GM23248 (cell line): Measurements from ENCODE around the gene FAM20C. TPM values are rescaled to one million over a fixed set of nuclear protein-coding genes. Genes with fewer than 3 reads are reported as not detected.

Experiments
- DNase-seq: peaks from one replicate; pipeline ENCODE4 v3.0.0-alpha.2; 2015
- H2AFZ ChIP-seq: fragments of 200-600 bp; sonication (generic); 2 replicates; pipeline ENCODE4 v1.6.1; 2016; ENCODE audit warnings: antibody characterized with exemption
- H3F3A ChIP-seq: fragments of 200-600 bp; sonication (generic); 2 replicates; pipeline ENCODE4 v1.6.1; 2016; ENCODE audit warnings: mild to moderate bottlenecking, antibody characterized with exemption, mixed run types; ENCODE audit not compliant: insufficient read depth
- H3K27ac ChIP-seq: fragments of 200-600 bp; sonication (generic); 2 replicates; pipeline ENCODE4 v1.5.1; 2016; ENCODE audit warnings: mild to moderate bottlenecking
- H3K27me3 ChIP-seq: fragments of 200-600 bp; sonication (generic); replicated peaks from 2 replicates; pipeline ENCODE4 v1.6.1; 2016; ENCODE audit warnings: mild to moderate bottlenecking; ENCODE audit not compliant: insufficient read depth
- H3K36me3 ChIP-seq: fragments of 200-600 bp; sonication (generic); 2 replicates; pipeline ENCODE4 v1.6.1; 2016; ENCODE audit warnings: low read depth, mild to moderate bottlenecking
- H3K4me1 ChIP-seq: fragments of 200-600 bp; sonication (generic); 2 replicates; pipeline ENCODE4 v1.6.1; 2016; ENCODE audit warnings: mild to moderate bottlenecking; ENCODE audit not compliant: insufficient read depth
- H3K4me2 ChIP-seq: fragments of 200-600 bp; sonication (generic); one replicate; pipeline ENCODE4 v1.6.1; 2016; ENCODE audit warnings: mild to moderate bottlenecking; ENCODE audit not compliant: unreplicated experiment
- H3K4me3 ChIP-seq: fragments of 200-600 bp; sonication (generic); 2 replicates; pipeline ENCODE4 v1.5.1; 2016; ENCODE audit warnings: mild to moderate bottlenecking
- H3K79me2 ChIP-seq: fragments of 200-600 bp; sonication (generic); 2 replicates; pipeline ENCODE4 v1.6.1; 2016; ENCODE audit warnings: mild to moderate bottlenecking; ENCODE audit not compliant: insufficient read depth
- H3K9ac ChIP-seq: fragments of 200-600 bp; sonication (generic); 2 replicates; pipeline ENCODE4 v1.6.1; 2016; ENCODE audit warnings: mild to moderate bottlenecking
- H3K9me2 ChIP-seq: fragments of 200-600 bp; sonication (generic); 2 replicates; pipeline ENCODE4 v1.6.1; 2016; ENCODE audit warnings: mixed run types, mild to moderate bottlenecking, moderate library complexity; ENCODE audit not compliant: insufficient read depth
- H3K9me3 ChIP-seq: fragments of 200-600 bp; sonication (generic); one replicate; pipeline ENCODE4 v1.6.1; 2017; ENCODE audit warnings: low read depth
- H4K20me1 ChIP-seq: fragments of 200-600 bp; sonication (generic); 2 replicates; pipeline ENCODE4 v1.6.0; 2016; ENCODE audit not compliant: insufficient read depth
- EZH2 ChIP-seq: fragments of 200-600 bp; sonication (generic); IDR thresholded peaks from 2 replicates; pipeline ENCODE4 v1.6.1; 2018; ENCODE audit warnings: antibody characterized with exemption, mild to moderate bottlenecking; ENCODE audit not compliant: insufficient read depth, poor library complexity, severe bottlenecking
- EZH2phosphoT487 ChIP-seq: fragments of 200-600 bp; sonication (generic); IDR thresholded peaks from 2 replicates; pipeline ENCODE4 v1.6.1; 2018; ENCODE audit warnings: antibody characterized with exemption, moderate library complexity, mild to moderate bottlenecking, low read depth; ENCODE audit not compliant: insufficient read depth
- WGBS, 2 experiments: methylation state at CpG; one replicate each; pipeline ENCODE4 v1.1.6; 2015 to 2017; ENCODE audit warnings: low lambda C conversion rate in 2 of 2, low coverage in 1 of 2; ENCODE audit errors: missing lambda C conversion rate in 2 of 2; 5-methylcytosine and 5-hydroxymethylcytosine counted together
- in situ Hi-C: fragments of 300-500 bp; cut with MboI; formaldehyde crosslinking; loops from 2 replicates; pipeline ENCODE4 v1.15.0; 2020
- polyA plus RNA-seq: library from polyadenylated mRNA; unstranded; fragments of >200 nt; fragmentation: Nextera tagmentation; extraction: Ambion mirVana; gene quantifications from 2 replicates; pipeline ENCODE4 v1.2.1, GENCODE V29; 2016
- total RNA-seq: library from RNA; depleted of rRNA; stranded (reverse); fragments of >200 nt; shearing (Covaris generic); gene quantifications from 2 replicates; pipeline ENCODE4 v1.2.3, GENCODE V29; 2014

FAM20C gene
- total and polyA plus RNA-seq, 2 experiments from 2014 or later, result 13.5 to 63.8 TPM

GRCh38 chr7:229184-229964 is 37.0 kb downstream of the FAM20C start:
- Histone ChIP-seq H3K27ac (peak overlapping the region; percentile 61), H3K4me1 (peaks cover 47% of the 10 kb centered on the region), H3K9me3 (no peaks in the 10 kb centered on the region), H2AFZ (no peak overlapping the region), H4K20me1 (no peaks in the 10 kb centered on the region), H3F3A (peaks cover 19% of the 10 kb centered on the region), H3K79me2 (peaks cover 24% of the 10 kb centered on the region; the same call in 1 of the 2 replicates), H3K4me2 (peak overlapping the region; percentile 12), H3K36me3 (no peaks in the 10 kb centered on the region), H3K9me2 (no peaks in the 10 kb centered on the region), H3K27me3 (no peaks in the 10 kb centered on the region), H3K9ac (peak overlapping the region; percentile 41), H3K4me3 (no peak overlapping the region)
- TF ChIP-seq EZH2 (no peak), EZH2phosphoT487 (0 out of 2 replicates have a peak, but pooled peaks have one; percentile 51)
- WGBS, 2 experiments, result 6 to 8% methylated on average over 29 of the region's 29 CpGs
- in situ Hi-C loops, result no loop called here
- peak; percentile 97 for DNase-seq

DNA sequence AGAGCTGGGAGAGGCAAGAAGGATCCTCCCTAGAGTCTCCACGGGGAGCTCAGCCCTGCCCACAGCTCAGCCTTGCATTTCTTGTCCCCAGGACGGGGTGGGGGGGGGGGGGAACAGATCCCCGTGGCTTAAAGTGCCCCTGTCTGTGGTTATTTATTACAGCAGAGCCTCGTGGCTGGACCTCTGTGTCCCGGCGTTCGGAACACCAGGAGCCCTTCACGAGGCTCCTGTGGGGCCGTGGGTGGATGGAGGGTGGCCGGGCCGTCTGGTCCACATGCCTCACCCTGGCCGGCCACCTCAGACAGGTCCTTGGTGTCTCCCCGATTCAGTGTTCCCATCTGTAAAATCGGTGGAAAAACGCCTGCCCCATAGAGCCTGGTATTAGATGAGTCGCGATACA is 37.9 kb downstream of the FAM20C start:
- peaks cover 19% of the 10 kb centered on the region for H3F3A ChIP-seq
- no peaks in the 10 kb centered on the region for H4K20me1 ChIP-seq
- H3K4me1 ChIP-seq, result peaks cover 54% of the 10 kb centered on the region
- no peaks in the 10 kb centered on the region for H3K9me2 ChIP-seq
- whole genome bisulfite sequencing, 2 experiments, result 74 to 83% methylated on average over 14 to 17 of the region's 17 CpGs
- H3K27me3 ChIP-seq, result no peaks in the 10 kb centered on the region
- in situ Hi-C loops, result no loop called here
- H3K36me3 ChIP-seq, result no peaks in the 10 kb centered on the region
- no peak for TF ChIP-seq EZH2
- TF ChIP-seq EZH2phosphoT487, result no peak
- H3K9me3 ChIP-seq, result no peaks in the 10 kb centered on the region
- H3K27ac ChIP-seq, result no peak overlapping the region
- no peak overlapping the region for H3K9ac ChIP-seq
- DNase-seq, result no peak
- no peak overlapping the region for H3K4me2 ChIP-seq
- no peak overlapping the region for H3K4me3 ChIP-seq
- peaks cover 27% of the 10 kb centered on the region; the same call in 1 of the 2 replicates for H3K79me2 ChIP-seq
- no peak overlapping the region for H2AFZ ChIP-seq

DNA sequence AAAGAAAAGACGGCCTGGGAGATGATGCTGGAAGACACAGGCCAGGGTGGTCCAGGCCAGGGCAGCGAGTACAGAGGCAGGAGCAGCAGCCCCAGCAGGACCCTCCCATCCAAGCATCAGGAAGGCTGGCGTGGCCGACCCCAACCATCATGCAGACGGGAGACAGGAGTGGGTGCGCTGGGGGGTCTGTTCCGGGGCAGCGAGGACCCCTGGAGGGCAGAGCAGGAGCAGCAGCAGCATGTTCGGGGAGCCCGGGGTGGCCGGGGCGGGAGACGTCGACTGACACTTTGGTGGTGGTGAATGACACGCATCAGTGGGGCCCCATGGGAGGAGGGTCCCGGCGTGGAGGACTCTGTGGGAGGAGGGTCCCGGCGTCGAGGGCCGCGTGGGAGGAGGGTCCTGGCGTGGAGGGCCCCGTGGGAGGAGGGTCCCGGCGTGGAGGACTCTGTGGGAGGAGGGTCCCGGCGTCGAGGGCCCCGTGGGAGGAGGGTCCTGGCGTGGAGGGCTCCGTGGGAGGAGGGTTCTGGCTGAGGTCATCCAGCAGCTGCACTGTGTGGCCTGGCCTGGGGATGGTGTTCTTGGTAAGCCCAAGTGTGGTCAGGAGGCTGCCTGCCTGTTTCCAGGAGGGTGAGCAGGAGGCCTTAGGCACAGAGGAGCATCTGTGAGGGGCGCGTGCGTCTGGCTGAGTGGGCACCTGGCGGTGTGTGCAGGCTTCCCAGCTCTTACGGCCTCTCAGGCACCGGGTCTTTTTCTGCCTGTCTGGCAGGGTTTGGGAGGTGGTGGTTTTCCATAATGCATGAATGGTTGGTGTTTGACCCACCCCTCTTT is 38.9 kb downstream of the FAM20C start:
- Histone ChIP-seq H3K9ac (no peak overlapping the region), H3F3A (peaks cover 19% of the 10 kb centered on the region), H3K4me1 (peaks cover 50% of the 10 kb centered on the region), H3K9me2 (no peaks in the 10 kb centered on the region), H2AFZ (no peak overlapping the region), H3K79me2 (peaks cover 37% of the 10 kb centered on the region; the same call in 1 of the 2 replicates), H3K4me2 (no peak overlapping the region), H3K9me3 (no peaks in the 10 kb centered on the region), H3K4me3 (no peak overlapping the region), H3K27ac (no peak overlapping the region), H3K27me3 (no peaks in the 10 kb centered on the region), H3K36me3 (no peaks in the 10 kb centered on the region), H4K20me1 (no peaks in the 10 kb centered on the region)
- WGBS, 2 experiments, result 88 to 91% methylated on average over 23 to 38 of the region's 38 CpGs
- TF ChIP-seq EZH2phosphoT487 (no peak), EZH2 (no peak)
- no peak for DNase-seq
- in situ Hi-C loops, result no loop called here

DNA sequence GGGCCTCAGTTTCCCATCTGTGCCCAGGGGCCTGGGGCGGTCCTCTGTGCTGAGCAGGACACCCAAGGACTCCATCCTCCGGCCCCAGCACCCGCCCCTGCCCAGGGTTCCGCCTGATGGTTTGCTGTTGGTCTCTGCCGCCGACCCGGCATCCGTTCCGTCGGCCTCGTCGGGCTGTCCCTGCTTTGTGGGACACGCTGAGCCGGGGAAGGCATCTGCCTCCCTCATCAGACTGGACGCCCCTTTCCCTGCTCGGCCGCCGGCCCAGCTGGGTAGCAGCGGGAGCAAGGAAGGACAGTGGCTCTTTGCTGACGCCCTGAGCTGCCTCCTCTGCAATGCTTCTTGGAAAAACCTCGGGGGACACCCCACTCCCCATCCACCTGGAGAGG is 39.5 kb downstream of the FAM20C start:
- H3K79me2 ChIP-seq, result peaks cover 38% of the 10 kb centered on the region
- H3K9me3 ChIP-seq, result no peaks in the 10 kb centered on the region
- WGBS, 2 experiments, result 92 to 93% methylated on average over 18 to 21 of the region's 21 CpGs
- H3K9ac ChIP-seq, result no peak overlapping the region
- no peak for TF ChIP-seq EZH2phosphoT487
- TF ChIP-seq EZH2, result no peak
- peaks cover 19% of the 10 kb centered on the region for H3F3A ChIP-seq
- H3K27me3 ChIP-seq, result no peaks in the 10 kb centered on the region
- H4K20me1 ChIP-seq, result no peaks in the 10 kb centered on the region
- H3K4me3 ChIP-seq, result no peak overlapping the region
- no peaks in the 10 kb centered on the region for H3K9me2 ChIP-seq
- H3K27ac ChIP-seq, result no peak overlapping the region
- DNase-seq, result no peak
- no peaks in the 10 kb centered on the region for H3K36me3 ChIP-seq
- H3K4me1 ChIP-seq, result peaks cover 45% of the 10 kb centered on the region
- H2AFZ ChIP-seq, result no peak overlapping the region
- in situ Hi-C loops, result no loop called here
- H3K4me2 ChIP-seq, result no peak overlapping the region
